Stimulated activated CD4-positive, alpha-beta T cell treated with anti-CD3 and anti-CD28 coated beads, Interleukin-2, amount 100 ng/mL, for 4 hours (primary cell): ENCODE data around the gene LPAR1.
"Not testable (repeated sequence)": the region's sequence is repeated elsewhere in the genome, so short reads cannot be mapped to it uniquely, and the experiment has no call there.

Source experiments
- DNase-seq: peaks from one replicate; pipeline ENCODE4 v3.0.0-alpha.2; 2020; ENCODE audit warnings: low read depth

LPAR1 gene

DNA sequence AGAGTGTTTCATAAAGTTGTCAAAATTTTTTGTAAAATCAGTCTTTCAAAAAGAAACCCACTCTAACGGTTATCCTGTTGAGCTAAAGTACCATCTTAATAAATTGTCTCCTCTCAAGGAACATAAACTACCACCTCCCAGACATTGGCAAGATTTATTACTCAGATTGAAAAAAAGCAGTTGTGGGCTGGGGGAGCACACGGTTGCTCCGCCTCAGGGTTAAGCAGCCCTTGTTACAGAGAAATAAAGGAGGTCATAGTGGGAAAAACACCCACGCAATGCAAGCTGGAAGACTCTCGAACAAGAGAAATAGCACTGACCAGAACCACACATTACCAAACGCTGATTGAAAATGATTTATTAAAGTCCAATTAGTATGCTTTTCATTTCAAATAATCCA is 165.3 kb downstream of the LPAR1 start:
- no peak for DNase-seq

DNA sequence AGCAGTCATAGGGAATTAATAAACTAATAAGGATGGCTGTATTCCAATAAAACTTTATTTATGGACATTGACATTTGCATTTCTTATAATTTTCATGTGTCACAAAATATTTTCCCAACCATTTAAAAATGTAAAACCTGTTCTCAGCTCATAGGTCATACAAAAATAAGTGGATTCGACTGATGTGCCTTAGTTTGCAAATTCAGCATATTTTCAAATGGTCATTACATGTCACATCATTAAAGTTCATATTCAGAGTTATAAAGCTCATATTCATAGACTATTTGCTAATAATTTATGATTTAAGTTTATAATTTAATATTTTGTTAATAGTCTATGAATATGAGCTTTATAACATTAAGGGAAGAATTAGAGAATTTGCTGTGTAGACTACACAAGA is 166.5 kb downstream of the LPAR1 start:
- DNase-seq, result no peak

DNA sequence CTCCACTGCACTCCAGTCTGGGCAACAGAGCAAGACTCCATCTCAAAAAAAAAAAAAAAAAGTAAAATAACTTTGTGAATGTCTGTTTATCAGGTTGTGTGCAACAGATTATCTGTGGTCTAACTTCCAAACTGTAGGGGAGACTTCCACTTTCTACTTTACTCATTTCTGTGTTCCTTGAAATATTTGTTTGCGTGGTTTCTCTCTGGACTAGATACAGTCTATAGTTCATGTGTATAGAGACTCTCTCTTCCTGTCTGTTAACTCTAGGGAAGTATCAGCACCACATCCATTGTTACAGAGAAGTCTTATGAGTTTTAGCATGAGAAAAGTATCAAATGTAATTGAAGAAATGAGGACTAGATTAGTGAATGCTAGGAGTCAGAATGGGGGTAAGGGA is 168.3 kb downstream of the LPAR1 start:
- no peak for DNase-seq

- DNase-seq, result no peak
These were observed 174.3 kb downstream of the LPAR1 start for GRCh38 chr9:110864011-110864410.

DNA sequence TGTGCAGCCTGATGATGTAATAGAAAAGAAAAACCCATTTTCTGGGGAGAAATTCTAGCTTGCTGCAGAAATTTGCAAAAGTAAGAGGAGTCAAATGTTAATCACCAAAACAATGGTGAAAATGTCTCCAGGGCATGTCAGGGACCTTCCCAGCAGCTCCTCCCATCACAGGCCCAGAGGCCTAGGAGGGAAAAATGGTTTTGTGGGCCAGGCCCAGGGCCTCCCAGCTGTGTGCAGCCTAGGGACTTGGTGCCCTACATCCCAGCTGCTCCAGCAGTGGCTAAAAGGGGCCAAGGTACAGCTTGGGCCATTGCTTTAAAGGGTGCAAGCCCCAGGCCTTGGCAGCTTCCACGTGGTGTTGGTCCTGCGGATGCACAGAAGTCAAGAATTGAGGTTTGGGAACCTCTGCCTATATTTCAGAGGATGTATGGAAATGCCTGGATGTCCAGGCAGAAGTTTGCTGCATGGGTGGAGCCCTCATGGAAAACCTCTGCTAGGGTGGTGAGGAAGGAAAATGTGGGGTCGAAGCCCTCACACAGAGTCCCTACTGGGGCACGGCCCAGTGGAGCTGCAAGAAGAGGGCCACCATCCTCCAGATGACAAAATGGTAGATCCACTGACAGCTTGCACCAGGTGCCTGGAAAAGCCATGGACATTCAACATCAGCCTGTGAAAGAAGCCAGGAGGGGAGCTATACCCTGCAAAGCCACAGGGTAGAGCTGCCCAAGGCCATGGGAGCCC is 176.7 kb downstream of the LPAR1 start:
- not testable (repeated sequence) for DNase-seq

GRCh38 chr9:110856772-110857171 is 181.5 kb downstream of the LPAR1 start:
- no peak for DNase-seq

DNA sequence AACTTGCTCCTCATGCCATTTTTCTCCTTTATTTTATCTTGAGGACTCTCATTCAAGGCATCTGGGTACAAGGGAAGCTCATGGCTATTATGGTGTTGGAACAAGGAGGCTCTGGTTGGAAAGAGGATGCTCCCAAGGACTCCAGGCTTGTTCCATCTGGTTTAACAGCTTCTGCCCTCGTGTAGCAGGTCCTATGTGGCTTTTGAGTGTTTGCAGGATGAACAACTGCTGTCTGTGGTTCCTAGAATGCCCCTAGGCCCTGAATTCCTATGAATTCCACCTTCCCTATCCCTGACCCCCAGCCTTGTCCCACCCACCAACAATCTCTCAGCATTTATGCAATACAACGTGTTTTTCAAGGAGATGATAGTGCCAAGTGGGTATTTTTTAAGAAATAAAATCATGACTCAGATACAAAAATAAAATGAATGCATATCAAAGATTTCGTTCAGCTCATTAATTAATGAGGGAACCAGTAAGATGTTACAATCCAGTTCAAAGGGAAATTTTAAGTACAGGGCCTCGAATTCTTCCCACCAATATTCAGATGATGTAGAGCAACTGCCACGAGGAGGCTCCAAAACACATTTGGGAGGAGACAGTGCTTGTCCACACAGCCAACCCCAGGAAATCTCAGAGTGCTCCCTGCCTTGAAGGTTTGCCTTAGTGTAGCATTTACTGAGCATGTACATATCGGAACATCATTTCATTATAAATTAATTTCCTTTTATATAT is 187.7 kb downstream of the LPAR1 start:
- no peak for DNase-seq

- DNase-seq, result no peak
These were observed 190.6 kb downstream of the LPAR1 start for GRCh38 chr9:110847671-110848070.

DNA sequence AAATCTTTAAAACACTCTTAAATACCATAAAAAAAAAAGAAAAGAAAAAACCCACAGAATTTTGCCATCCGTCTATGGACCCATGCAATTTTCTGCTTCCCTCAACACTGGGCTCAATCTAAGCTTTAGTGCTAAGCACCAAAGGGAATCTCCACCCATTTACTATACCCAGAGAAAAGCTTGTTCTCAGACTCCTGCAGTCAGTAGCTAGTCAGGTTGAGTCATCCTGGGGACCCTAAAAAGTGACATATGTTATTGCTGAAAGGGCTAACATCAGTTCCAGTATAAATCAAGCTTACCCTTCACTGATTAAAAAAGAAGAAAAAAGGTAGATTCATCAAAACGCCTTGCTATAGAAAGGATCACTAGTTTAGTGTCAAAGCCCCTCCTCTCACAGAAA is 192.1 kb downstream of the LPAR1 start:
- no peak for DNase-seq

- DNase-seq, result no peak
These were observed 194.1 kb downstream of the LPAR1 start for GRCh38 chr9:110844121-110844520.

- no peak for DNase-seq
These were observed 195.3 kb downstream of the LPAR1 start for GRCh38 chr9:110842986-110843385.

GRCh38 chr9:110842169-110842568 is 196.1 kb downstream of the LPAR1 start:
- no peak for DNase-seq

- DNase-seq, result no peak
These were observed 200.8 kb downstream of the LPAR1 start for GRCh38 chr9:110837401-110838005.

- DNase-seq, result no peak
These were observed 202.4 kb downstream of the LPAR1 start for GRCh38 chr9:110835859-110836271.

DNA sequence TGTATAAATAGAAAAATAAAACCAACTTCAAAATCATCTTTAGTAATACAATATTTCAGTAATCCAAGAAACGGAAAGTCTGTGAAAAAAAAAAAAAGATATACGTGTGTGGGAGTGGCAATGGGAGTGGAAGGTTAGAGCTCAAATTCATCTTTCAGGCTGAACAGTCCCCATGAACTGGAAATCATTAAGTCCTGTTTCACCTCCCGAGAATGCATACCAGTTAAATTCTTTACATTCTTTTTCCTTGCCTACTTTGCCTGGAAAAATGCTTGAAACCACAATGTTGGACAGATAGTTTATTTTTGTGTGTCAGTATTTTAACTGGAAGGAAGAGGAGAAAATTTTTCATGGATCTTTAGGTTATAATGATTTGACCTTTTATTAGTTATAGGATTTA is 202.9 kb downstream of the LPAR1 start:
- DNase-seq, result no peak

- DNase-seq, result no peak
These were observed 205.3 kb downstream of the LPAR1 start for GRCh38 chr9:110832926-110833325.

DNA sequence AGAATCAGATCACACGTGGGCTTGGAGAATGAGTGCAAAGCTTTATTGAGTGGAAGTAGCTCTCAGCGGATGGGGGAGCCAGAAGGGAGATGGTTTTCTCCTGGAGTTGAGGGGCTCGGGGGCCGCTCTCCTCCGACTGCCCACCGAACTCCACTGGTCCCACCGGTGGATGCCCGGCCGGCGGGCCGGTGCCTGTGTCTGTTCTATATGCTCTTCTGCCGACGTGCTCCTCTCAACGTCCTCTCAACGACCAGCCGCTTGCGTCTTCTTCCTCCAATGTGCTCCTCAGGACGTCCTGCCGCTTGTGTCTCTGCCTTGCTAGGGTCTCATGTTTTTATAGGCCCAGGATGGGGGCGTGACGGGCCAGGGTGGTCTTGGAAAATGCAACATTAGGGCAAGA is 207.8 kb downstream of the LPAR1 start:
- DNase-seq, result no peak

GRCh38 chr9:110828264-110828663 is 210.0 kb downstream of the LPAR1 start:
- no peak for DNase-seq

GRCh38 chr9:110826400-110826799 is 211.9 kb downstream of the LPAR1 start:
- DNase-seq, result not testable (repeated sequence)

GRCh38 chr9:110825950-110826349 is 212.3 kb downstream of the LPAR1 start:
- DNase-seq, result no peak

DNA sequence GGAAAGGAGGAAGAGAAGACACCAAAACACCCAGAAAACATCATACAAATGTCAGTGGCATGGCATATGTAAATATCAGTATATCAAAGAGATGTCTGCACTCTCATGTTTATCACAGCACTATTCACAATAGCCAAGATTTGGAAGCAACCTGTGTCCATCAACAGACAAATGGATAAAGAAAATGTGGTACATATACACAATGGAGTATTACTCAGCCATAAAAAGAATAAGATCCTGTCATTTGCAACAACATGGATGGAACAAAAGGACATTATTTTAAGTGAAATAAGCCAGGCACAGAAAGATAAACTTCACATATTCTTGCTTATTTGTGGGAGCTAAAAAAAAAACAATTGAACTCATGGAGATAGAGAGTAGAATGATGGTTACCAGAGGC is 213.1 kb downstream of the LPAR1 start:
- DNase-seq, result not testable (repeated sequence)
